Heart left ventricle (tissue), 13 donors: ENCODE results near the gene SYTL2.

Experiments used
- POLR2A ChIP-seq, 2 donors: fragments of 450-650 bp; IDR thresholded peaks; one replicate each; pipeline ENCODE4 v1.6.1; 2017; ENCODE audit warnings: antibody characterized with exemption in 2 of 2, mild to moderate bottlenecking in 2 of 2, moderate library complexity in 2 of 2
- TF ChIP-seq, protein P1 (sequence below), 12 donors: fragments of 200-600 bp; sonication (generic) in 4 of 12; IDR thresholded peaks; one replicate each; pipeline versions ENCODE4 v1.5.0 to v1.8.0; 2018 to 2022; ENCODE audit warnings: antibody characterized with exemption in 12 of 12, mild to moderate bottlenecking in 5 of 12
- donor health status: ischemic (EF 13 %, LVEDD 7.1; RV severe dilation, severe dysfunction).
- donor health status: DM: no; HTN: yes; CAD: no.
- donor health status: DM: no; HTN: no; CAD: no.
- donor health status: ischemic (EF 25% LVEDD 6.9; RV normal size, moderate dysfunction).
- donor health status: ischemic (EF 25% LVEDD 5.7; RV mildly dilated, moderate dysfunction).
- donor health status: ischemic (EF 35%, LVEDD 5.7; RV mildly dilated, moderate dysfunction).
- donor health status: nonischemic (EF 11% LVEDD 7.7; RV severe dilation, severe dysfunction).
- donor health status: DM: yes; HTN: yes; CAD: no.
- donor health status: PGD.
- donor health status: ischemic (EF 29% LVEDD 5.4; RV normal size, mild dysfunction).
- donor health status: nonischemic (EF 23%, LVEDD 6.1; RV moderate dilation, normal function).

DNA sequence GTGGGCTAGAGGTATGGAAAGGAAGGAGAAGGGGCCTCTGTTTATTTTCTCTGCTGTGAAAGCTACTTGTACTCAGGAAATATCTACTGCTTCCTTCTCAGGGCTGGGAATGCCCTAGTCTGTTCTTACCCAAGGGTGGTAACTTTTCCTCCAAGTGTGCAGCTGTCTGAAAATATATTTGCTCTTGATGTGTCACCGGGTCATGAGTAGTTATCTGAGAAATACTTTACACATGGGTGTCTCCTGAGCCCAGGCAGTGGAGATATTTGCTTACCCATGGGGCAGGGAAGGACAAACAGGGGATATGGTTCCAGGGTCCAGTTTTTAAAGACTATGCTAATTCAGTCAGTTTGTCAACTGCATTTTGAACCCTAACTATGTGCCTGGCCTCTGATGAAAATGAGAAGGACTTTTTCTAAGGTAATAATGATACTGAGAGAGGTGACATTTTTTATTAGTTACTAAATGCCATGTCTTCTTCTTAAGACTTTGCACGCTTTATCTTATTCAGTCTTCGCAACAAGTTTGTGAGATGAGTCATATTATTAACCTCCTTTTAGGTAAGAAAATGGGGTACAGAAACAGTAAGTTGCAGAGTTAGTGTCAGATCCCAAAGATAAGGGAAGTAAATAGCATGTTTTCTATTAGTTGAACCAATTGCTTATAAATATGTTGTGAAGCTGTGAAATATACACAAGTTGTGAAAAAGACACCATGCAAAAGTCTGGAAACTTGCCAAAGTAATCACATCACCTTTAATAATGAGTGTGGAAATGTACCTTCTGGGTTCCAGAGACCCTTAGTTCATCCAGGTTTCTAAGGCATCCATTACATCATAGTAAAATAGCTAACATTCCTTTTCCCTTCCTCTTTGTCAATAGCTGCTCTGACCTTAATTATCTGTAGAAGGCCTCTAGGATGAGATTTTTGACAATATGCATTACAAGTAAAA, 22.9 kb downstream of the SYTL2 start:
- TF ChIP-seq, protein P1, sequence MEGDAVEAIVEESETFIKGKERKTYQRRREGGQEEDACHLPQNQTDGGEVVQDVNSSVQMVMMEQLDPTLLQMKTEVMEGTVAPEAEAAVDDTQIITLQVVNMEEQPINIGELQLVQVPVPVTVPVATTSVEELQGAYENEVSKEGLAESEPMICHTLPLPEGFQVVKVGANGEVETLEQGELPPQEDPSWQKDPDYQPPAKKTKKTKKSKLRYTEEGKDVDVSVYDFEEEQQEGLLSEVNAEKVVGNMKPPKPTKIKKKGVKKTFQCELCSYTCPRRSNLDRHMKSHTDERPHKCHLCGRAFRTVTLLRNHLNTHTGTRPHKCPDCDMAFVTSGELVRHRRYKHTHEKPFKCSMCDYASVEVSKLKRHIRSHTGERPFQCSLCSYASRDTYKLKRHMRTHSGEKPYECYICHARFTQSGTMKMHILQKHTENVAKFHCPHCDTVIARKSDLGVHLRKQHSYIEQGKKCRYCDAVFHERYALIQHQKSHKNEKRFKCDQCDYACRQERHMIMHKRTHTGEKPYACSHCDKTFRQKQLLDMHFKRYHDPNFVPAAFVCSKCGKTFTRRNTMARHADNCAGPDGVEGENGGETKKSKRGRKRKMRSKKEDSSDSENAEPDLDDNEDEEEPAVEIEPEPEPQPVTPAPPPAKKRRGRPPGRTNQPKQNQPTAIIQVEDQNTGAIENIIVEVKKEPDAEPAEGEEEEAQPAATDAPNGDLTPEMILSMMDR (IDR thresholded peaks at IDR 0.05) = no peak
- TF ChIP-seq POLR2A (IDR thresholded peaks at IDR 0.05) = no peak
